Measurements from ENCODE around the gene E2F2.

GRCh38 chr1:23553231-23554126 is 22.4 kb upstream of the E2F2 start:
- TF ChIP-seq CTCF (IDR thresholded peaks at IDR 0.05; ENCODE audit: poor library complexity), result no peak
- no peak for TF ChIP-seq EZH2 (IDR thresholded peaks at IDR 0.05; ENCODE audit: borderline replicate concordance)
- no peak for TF ChIP-seq EZH2phosphoT487 (IDR thresholded peaks at IDR 0.05; ENCODE audit: low read depth, severe bottlenecking, unreplicated experiment)
